AG09319 (cell line): ENCODE data around the gene PCBP3.

ENCODE experiments used
- DNase-seq: peaks from one replicate; pipeline ENCODE4 v3.0.0-alpha.2; 2010; ENCODE audit warnings: low read depth; ENCODE audit errors: extremely low read depth
- TF ChIP-seq, protein P1 (sequence below): IDR thresholded peaks from 2 replicates; pipeline ENCODE4 v1.5.1; 2011; ENCODE audit warnings: low read depth, mild to moderate bottlenecking, inconsistent platforms, low read length, moderate library complexity

The PCBP3 gene

DNA sequence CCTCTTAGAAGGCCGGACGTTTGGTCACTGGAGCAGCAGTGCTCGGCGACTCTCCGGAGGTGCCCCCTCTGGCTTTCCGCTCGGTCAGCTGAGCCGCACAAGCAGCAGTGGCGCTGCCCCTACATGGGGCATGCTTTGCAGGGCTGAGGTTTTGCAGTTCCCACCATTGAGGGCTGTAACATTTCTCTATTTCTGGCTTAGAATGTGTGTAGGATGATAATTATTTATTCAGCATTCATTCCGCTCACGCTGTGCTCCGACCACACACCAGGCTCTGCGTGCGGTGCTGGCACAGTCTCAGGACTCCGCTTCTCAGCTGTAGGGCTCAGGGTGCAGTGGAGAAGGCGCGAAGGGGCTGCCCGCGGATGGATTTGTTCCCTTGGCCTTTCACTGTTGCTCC lies 119.5 kb downstream of the PCBP3 start:
- TF ChIP-seq, protein P1, sequence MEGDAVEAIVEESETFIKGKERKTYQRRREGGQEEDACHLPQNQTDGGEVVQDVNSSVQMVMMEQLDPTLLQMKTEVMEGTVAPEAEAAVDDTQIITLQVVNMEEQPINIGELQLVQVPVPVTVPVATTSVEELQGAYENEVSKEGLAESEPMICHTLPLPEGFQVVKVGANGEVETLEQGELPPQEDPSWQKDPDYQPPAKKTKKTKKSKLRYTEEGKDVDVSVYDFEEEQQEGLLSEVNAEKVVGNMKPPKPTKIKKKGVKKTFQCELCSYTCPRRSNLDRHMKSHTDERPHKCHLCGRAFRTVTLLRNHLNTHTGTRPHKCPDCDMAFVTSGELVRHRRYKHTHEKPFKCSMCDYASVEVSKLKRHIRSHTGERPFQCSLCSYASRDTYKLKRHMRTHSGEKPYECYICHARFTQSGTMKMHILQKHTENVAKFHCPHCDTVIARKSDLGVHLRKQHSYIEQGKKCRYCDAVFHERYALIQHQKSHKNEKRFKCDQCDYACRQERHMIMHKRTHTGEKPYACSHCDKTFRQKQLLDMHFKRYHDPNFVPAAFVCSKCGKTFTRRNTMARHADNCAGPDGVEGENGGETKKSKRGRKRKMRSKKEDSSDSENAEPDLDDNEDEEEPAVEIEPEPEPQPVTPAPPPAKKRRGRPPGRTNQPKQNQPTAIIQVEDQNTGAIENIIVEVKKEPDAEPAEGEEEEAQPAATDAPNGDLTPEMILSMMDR, result no peak
- no peak for DNase-seq

DNA sequence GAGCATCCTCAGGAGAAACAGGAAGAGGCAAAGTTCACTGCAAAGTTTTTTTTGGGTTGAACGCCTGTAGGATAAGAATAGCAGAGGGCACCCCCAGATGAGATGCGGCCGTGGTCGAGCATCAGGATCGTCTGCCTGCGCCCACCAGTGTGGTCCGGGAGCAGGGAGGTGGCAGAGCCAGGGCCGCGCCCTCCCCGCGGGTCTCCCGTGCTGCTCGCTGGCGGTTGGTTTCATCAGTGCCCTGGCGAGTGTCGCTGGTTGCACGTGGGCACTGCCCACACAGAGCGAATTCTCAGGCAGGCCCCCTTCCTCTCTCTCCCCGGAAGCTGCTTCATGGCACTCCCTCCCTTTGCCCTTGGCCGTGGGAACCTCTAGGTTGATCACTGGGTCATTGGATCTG lies 120.0 kb downstream of the PCBP3 start:
- DNase-seq, result no peak
- TF ChIP-seq, protein P1, result no peak

DNA sequence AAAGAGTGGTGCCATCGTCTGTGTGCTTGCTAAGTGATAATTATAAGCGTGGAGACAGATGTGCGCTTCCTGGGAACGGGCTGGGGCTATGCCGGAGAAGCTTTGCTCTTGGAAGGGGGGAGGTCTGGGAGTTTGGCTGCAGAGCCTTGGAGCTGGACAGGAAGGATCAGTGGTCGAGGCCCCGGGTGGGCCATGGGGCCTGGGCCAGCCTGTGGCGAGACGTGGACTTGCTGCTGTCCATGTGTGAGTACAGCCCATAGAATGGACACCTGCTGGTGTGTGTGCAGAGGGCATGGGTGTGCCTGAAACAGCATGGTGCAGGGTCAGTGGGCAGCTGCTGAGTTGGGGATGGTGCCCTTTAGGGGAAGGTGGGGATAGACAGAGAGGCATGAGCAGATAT lies 121.3 kb downstream of the PCBP3 start:
- DNase-seq, result no peak
- TF ChIP-seq, protein P1, result no peak

DNA sequence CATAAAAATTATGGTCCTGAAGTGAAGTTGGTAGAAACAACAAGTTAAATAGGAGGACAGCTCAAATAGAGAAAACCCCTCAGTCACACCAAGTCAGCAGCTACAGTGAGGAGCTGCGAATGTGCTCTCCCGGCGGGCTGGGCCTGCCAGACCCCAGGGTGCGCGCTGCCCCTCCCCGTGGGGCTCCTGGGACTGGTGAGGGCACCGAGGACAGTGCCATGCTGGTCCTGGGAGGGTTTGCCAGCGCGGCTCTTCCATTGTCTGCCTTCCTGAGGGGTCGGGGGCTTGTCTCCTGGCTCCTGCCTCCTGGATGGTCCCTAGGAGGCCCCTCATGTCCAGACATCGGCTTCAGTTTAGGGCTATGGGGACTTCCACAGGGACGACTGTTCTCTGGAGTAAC lies 121.8 kb downstream of the PCBP3 start:
- DNase-seq, result no peak
- TF ChIP-seq, protein P1, result no peak

DNA sequence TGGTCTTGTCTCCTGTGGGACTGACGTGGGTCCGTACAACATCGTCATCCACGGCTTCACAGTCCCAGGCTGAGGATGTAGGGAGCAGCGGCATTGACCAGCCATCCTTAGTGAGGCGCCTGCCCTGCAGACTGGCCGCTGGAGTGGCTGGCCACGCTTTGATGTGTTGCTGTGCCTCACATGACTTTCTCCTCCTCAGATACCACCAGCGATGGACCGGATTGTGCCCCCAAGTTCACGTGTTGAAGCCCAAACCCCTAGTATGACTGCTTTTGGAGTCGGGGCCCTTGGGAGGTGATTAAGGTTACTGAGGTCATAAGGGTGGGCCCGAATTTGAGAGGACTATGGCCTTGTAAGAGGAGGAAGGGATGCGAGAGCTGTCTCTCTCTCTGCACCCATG lies 122.5 kb downstream of the PCBP3 start:
- TF ChIP-seq, protein P1, result no peak
- no peak for DNase-seq

DNA sequence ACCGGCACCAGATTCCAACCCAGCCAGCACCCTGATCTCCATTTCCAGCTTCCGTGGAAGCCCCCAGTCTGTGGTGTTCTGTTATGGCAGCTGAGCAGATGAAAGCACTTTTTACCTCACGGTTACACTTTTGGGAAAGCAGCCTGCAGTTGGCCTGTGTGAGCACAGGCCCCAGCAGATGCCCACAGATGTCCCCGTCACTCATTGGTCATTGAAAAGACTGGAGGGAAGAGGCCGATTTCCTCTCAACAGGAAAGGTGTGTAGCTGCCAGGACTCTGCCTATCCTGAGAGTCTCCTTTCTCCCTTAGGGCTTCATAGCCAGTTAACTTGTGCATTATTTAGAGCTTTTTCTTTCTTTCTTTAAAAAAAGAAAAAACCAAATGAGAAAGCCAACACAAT lies 123.0 kb downstream of the PCBP3 start:
- no peak for DNase-seq
- TF ChIP-seq, protein P1, result no peak

DNA sequence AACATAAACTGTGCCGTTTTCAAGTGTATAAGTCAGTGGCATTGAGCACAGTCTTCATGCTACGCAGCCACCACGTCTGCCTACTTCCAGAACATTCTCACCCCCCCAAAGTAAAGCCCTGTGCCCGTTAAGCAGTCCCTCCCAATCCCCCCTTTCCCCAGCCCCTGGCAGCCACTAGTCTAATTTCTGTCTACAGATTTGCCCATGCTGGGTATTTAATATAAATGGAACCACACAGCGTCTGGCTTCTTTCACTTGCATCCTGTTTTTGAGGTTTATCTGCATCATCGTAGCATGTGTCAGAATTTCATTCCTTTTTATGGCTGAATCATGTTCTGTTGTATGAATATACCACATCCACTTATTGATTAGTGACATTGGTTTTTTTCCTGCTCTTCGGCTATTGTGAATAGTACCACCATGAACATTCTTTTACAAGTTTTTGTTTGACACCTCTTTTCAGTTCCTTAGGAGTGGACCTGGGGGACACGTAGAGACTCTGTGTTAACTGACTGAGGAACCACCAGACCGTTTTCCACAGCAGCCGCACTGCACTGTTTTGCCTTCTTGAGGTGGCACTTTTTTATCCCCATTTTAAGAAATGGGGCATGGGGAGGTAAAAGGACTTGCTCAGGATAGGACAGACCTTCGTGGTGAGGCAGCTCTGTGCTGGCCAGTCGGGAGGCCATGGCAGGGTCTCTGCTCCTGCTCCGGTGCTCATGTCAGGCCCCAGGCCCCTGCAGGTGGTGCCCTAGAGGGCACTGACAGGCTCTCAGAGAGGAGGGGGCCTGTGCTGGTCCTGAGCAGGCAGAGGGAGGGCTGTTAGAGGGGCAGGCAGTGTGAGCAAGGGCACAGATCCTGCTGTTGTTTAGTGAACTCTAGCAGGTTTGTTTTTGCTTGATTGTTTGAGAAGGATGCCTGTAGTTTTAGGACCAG lies 123.8 kb downstream of the PCBP3 start:
- no peak for DNase-seq
- TF ChIP-seq, protein P1, result no peak
